ENCODE data around the gene WWC2. TPM values are rescaled to one million over a fixed set of nuclear protein-coding genes. Genes with fewer than 3 reads are reported as not detected.
"Not testable (repeated sequence)": the region's sequence is repeated elsewhere in the genome, so short reads cannot be mapped to it uniquely, and the experiment has no call there.

The WWC2 gene
- total RNA-seq, 1 experiment from 2014 or later = 39.1 TPM

DNA sequence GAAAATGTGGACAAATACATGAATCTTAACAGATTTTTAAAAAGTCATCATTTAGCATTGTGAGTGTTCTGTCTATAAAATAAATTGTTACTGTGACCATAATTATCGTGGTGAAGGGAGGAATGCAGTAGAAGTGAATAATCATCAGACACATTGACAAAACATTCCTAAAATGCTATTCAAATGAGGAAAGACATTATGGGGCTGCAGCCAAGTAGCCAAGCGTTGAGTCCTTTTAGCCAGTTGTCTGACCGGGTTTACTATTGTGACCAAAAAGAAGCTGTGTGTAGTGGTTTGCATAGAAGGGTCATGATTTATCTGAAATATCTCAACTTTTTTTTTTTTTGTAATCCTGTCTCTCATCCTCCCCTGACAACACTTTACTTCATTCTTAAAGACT, 19.5 kb downstream of the WWC2 start:
- Histone ChIP-seq H2AFZ (ENCODE audit: low read depth, low read length, poor library complexity, severe bottlenecking) (no peak overlapping the region), H3K79me2 (ENCODE audit: insufficient read depth, low read length) (peaks cover 99% of the 10 kb centered on the region), H3K4me2 (ENCODE audit: low read length) (peak overlapping the region; percentile 27), H3K4me3 (replicated peaks in 1 of 2; ENCODE audit: low read depth in 1 of 2, low read length in 2 of 2) (no peak overlapping the region), H3K9ac (ENCODE audit: low read length) (no peak overlapping the region), H3K9me3 (ENCODE audit: control insufficient read depth in 1 of 2, insufficient read depth in 1 of 2, low read depth in 1 of 2, low read length in 2 of 2) (no peaks in the 10 kb centered on the region), H3K27ac (ENCODE audit: low read depth, low read length) (no peak overlapping the region), H4K20me1 (ENCODE audit: insufficient read depth) (peaks cover 10% of the 10 kb centered on the region; the same call in 1 of the 2 replicates), H3K4me1 (ENCODE audit: control insufficient read depth in 1 of 2, insufficient read depth in 2 of 2, low read length in 2 of 2) (peaks cover 0 to 17% of the 10 kb centered on the region in 2 experiments; a peak in 2 of 4 replicates), H3K27me3 (ENCODE audit: insufficient read depth, low read length) (no peaks in the 10 kb centered on the region), H3K36me3 (ENCODE audit: control insufficient read depth in 1 of 2, insufficient read depth in 2 of 2, low read length in 2 of 2) (no peaks in the 10 kb centered on the region), H3K9me2 (ENCODE audit: insufficient read depth) (no peaks in the 10 kb centered on the region)
- BruUV-seq (replicated peaks) = no TSS peak
- intact Hi-C loops (cut with micrococcal nuclease) = no loop called here
- RAD21 ChIA-PET (ENCODE audit: low non-redundant PET in 1 of 2, low total read pairs in 2 of 2, uncharacterized antibody in 2 of 2, unreplicated experiment in 2 of 2) = no interaction called here
- CTCF ChIA-PET = no interaction called here
- POLR2A ChIA-PET = no interaction called here
- DNase-seq (ENCODE audit: low read depth, low spot score) (no peak), ATAC-seq (peak; percentile 58; the same call in 1 of the 2 replicates)
- TF ChIP-seq POLR2A (IDR thresholded peaks at IDR 0.05; ENCODE audit: borderline replicate concordance, extremely low read depth, insufficient read depth, insufficient read length) = no peak
- TF ChIP-seq, protein P1, sequence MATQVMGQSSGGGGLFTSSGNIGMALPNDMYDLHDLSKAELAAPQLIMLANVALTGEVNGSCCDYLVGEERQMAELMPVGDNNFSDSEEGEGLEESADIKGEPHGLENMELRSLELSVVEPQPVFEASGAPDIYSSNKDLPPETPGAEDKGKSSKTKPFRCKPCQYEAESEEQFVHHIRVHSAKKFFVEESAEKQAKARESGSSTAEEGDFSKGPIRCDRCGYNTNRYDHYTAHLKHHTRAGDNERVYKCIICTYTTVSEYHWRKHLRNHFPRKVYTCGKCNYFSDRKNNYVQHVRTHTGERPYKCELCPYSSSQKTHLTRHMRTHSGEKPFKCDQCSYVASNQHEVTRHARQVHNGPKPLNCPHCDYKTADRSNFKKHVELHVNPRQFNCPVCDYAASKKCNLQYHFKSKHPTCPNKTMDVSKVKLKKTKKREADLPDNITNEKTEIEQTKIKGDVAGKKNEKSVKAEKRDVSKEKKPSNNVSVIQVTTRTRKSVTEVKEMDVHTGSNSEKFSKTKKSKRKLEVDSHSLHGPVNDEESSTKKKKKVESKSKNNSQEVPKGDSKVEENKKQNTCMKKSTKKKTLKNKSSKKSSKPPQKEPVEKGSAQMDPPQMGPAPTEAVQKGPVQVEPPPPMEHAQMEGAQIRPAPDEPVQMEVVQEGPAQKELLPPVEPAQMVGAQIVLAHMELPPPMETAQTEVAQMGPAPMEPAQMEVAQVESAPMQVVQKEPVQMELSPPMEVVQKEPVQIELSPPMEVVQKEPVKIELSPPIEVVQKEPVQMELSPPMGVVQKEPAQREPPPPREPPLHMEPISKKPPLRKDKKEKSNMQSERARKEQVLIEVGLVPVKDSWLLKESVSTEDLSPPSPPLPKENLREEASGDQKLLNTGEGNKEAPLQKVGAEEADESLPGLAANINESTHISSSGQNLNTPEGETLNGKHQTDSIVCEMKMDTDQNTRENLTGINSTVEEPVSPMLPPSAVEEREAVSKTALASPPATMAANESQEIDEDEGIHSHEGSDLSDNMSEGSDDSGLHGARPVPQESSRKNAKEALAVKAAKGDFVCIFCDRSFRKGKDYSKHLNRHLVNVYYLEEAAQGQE (IDR thresholded peaks at IDR 0.05; ENCODE audit: low read depth) = no peak
- no peak for TF ChIP-seq ZFX (IDR thresholded peaks at IDR 0.05)
- no peak for TF ChIP-seq RAD21 (IDR thresholded peaks at IDR 0.05; ENCODE audit: low read depth)
- no peak for TF ChIP-seq SIN3A (IDR thresholded peaks at IDR 0.05; ENCODE audit: low read depth)
- no peak for TF ChIP-seq EGR1 (IDR thresholded peaks at IDR 0.05; ENCODE audit: low read depth)
- TF ChIP-seq CEBPB (IDR thresholded peaks at IDR 0.05; ENCODE audit: low read depth) = no peak
- no peak for TF ChIP-seq EZH2 (IDR thresholded peaks at IDR 0.05)
- no peak for TF ChIP-seq YY1 (IDR thresholded peaks at IDR 0.05; ENCODE audit: extremely low read depth, insufficient replicate concordance, low read depth, low read length)
- TF ChIP-seq ELF1 (IDR thresholded peaks at IDR 0.05; ENCODE audit: borderline replicate concordance, low read depth) = no peak
- no peak for TF ChIP-seq SP1 (IDR thresholded peaks at IDR 0.05; ENCODE audit: low read depth)
- TF ChIP-seq, protein P2, sequence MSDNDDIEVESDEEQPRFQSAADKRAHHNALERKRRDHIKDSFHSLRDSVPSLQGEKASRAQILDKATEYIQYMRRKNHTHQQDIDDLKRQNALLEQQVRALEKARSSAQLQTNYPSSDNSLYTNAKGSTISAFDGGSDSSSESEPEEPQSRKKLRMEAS (IDR thresholded peaks at IDR 0.05) = no peak
- TF ChIP-seq EZH2phosphoT487 (IDR thresholded peaks at IDR 0.05; ENCODE audit: borderline replicate concordance) = no peak
- no peak for TF ChIP-seq JUND (IDR thresholded peaks at IDR 0.05)
- TF ChIP-seq, protein P3, sequence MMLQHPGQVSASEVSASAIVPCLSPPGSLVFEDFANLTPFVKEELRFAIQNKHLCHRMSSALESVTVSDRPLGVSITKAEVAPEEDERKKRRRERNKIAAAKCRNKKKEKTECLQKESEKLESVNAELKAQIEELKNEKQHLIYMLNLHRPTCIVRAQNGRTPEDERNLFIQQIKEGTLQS (IDR thresholded peaks at IDR 0.05) = no peak

DNA sequence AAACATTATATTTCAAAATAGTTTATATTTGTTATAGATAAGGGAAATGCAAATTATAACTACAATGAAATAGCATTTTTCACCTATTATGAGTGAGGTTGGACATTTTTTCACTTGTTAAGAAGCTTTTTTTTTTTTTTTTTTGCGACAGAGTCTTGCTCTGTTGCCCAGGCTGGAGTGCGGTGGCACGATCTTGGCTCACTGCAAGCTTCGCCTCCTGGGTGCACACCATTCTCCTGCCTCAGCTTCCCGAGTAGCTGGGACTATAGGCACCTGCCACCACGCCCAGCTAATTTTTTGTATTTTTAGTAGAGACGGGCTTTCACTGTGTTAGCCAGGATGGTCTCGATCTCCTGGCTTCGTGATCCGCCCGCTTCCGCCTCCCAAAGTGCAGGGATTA, 22.6 kb downstream of the WWC2 start:
- peaks cover 98% of the 10 kb centered on the region for H3K79me2 ChIP-seq (ENCODE audit: insufficient read depth, low read length)
- H3K9me2 ChIP-seq (ENCODE audit: insufficient read depth); ATAC-seq; H3K4me3 ChIP-seq (replicated peaks in 1 of 2; ENCODE audit: low read depth in 1 of 2, low read length in 2 of 2); H3K27ac ChIP-seq (ENCODE audit: low read depth, low read length); H3K4me2 ChIP-seq (ENCODE audit: low read length); DNase-seq (ENCODE audit: low read depth, low spot score); H3K9me3 ChIP-seq (ENCODE audit: control insufficient read depth in 1 of 2, insufficient read depth in 1 of 2, low read depth in 1 of 2, low read length in 2 of 2); CTCF ChIA-PET; H3K36me3 ChIP-seq (ENCODE audit: control insufficient read depth in 1 of 2, insufficient read depth in 2 of 2, low read length in 2 of 2); H3K27me3 ChIP-seq (ENCODE audit: insufficient read depth, low read length); H2AFZ ChIP-seq (ENCODE audit: low read depth, low read length, poor library complexity, severe bottlenecking); intact Hi-C loops (cut with micrococcal nuclease); POLR2A ChIA-PET; BruUV-seq (replicated peaks); H3K9ac ChIP-seq (ENCODE audit: low read length); RAD21 ChIA-PET (ENCODE audit: low non-redundant PET in 1 of 2, low total read pairs in 2 of 2, uncharacterized antibody in 2 of 2, unreplicated experiment in 2 of 2): not testable (repeated sequence)
- peaks cover 19% of the 10 kb centered on the region; the same call in 1 of the 2 replicates for H4K20me1 ChIP-seq (ENCODE audit: insufficient read depth)
- peaks cover 0 to 17% of the 10 kb centered on the region in 2 experiments; a peak in 2 of 4 replicates for H3K4me1 ChIP-seq (ENCODE audit: control insufficient read depth in 1 of 2, insufficient read depth in 2 of 2, low read length in 2 of 2)
